HepG2 (cell line): ENCODE results near the gene PPP4R2. TPM values are rescaled to one million over a fixed set of nuclear protein-coding genes. Genes with fewer than 3 reads are reported as not detected.

Source experiments
- CTCF ChIP-seq: sonication (generic); formaldehyde crosslinking; IDR thresholded peaks from 2 replicates; pipeline ENCODE4 v1.5.0; 2020; ENCODE audit warnings: mild to moderate bottlenecking, missing genetic modification reagents, moderate library complexity
- HES4 ChIP-seq: sonication (generic); formaldehyde crosslinking; IDR thresholded peaks from 2 replicates; pipeline ENCODE4 v1.9.0; 2021; ENCODE audit warnings: mild to moderate bottlenecking, missing genetic modification reagents, borderline replicate concordance
- HIVEP1 ChIP-seq: sonication (generic); formaldehyde crosslinking; IDR thresholded peaks from 2 replicates; pipeline ENCODE4 v1.4.0; 2020; ENCODE audit warnings: mild to moderate bottlenecking, missing genetic modification reagents
- HNF1A ChIP-seq, 2 experiments: sonication (generic) in 1 of 2; formaldehyde crosslinking in 1 of 2; IDR thresholded peaks; 2 replicates each; pipeline versions ENCODE4 v1.4.0 to v1.6.1; 2016 to 2020; ENCODE audit warnings: borderline replicate concordance in 1 of 2, low read depth in 1 of 2, mild to moderate bottlenecking in 1 of 2, missing genetic modification reagents in 1 of 2
- KLF9 ChIP-seq: IDR thresholded peaks from 2 replicates; pipeline ENCODE4 v1.6.1; 2016; ENCODE audit warnings: low read depth
- MAX ChIP-seq: IDR thresholded peaks from 2 replicates; pipeline ENCODE4 v1.6.1; 2012; ENCODE audit warnings: inconsistent platforms
- POLR2A ChIP-seq, 2 experiments: IDR thresholded peaks; 2 replicates each; pipeline ENCODE4 v1.6.1; 2011; ENCODE audit warnings: low read depth in 2 of 2, low read length in 2 of 2, mild to moderate bottlenecking in 1 of 2, moderate library complexity in 1 of 2; ENCODE audit not compliant: insufficient read depth in 1 of 2
- PRMT3 ChIP-seq: sonication (generic); formaldehyde crosslinking; IDR thresholded peaks from 2 replicates; pipeline ENCODE4 v1.8.1; 2022; ENCODE audit warnings: low read depth, mild to moderate bottlenecking, moderate library complexity, missing genetic modification reagents, borderline replicate concordance
- RNF2 ChIP-seq: fragments of 450-650 bp; conservative IDR thresholded peaks from 2 replicates; pipeline ENCODE4 v1.6.1; 2016; ENCODE audit warnings: low read depth
- SIX1 ChIP-seq: sonication (generic); formaldehyde crosslinking; IDR thresholded peaks from 2 replicates; pipeline ENCODE4 v1.4.0; 2020; ENCODE audit warnings: missing genetic modification reagents, borderline replicate concordance
- SIX4 ChIP-seq: sonication (generic); formaldehyde crosslinking; IDR thresholded peaks from 2 replicates; pipeline ENCODE4 v1.4.0; 2020; ENCODE audit warnings: missing genetic modification reagents
- SSRP1 ChIP-seq: IDR thresholded peaks from 2 replicates; pipeline ENCODE4 v1.6.1; 2016; ENCODE audit warnings: control low read depth
- THYN1 ChIP-seq: sonication (generic); formaldehyde crosslinking; IDR thresholded peaks from 2 replicates; pipeline ENCODE4 v1.8.1; 2023; ENCODE audit warnings: low read depth, mild to moderate bottlenecking, moderate library complexity, missing genetic modification reagents, borderline replicate concordance
- ZNF143 ChIP-seq: sonication (generic); formaldehyde crosslinking; IDR thresholded peaks from 2 replicates; pipeline ENCODE4 v1.4.0; 2020; ENCODE audit warnings: missing genetic modification reagents
- ZNF180 ChIP-seq: sonication (generic); formaldehyde crosslinking; IDR thresholded peaks from 2 replicates; pipeline ENCODE4 v1.4.0; 2020; ENCODE audit warnings: low read depth, missing genetic modification reagents, borderline replicate concordance
- ZNF326 ChIP-seq: sonication (generic); formaldehyde crosslinking; IDR thresholded peaks from 2 replicates; pipeline ENCODE4 v1.4.0; 2020; ENCODE audit warnings: missing genetic modification reagents, borderline replicate concordance
- ZNF350 ChIP-seq: sonication (generic); formaldehyde crosslinking; IDR thresholded peaks from 2 replicates; pipeline ENCODE4 v1.4.0; 2020; ENCODE audit warnings: mild to moderate bottlenecking, low read depth, missing genetic modification reagents, borderline replicate concordance
- ZNF362 ChIP-seq: sonication (generic); formaldehyde crosslinking; IDR thresholded peaks from 2 replicates; pipeline ENCODE4 v1.4.0; 2020; ENCODE audit warnings: missing genetic modification reagents, mild to moderate bottlenecking, borderline replicate concordance
- ZNF441 ChIP-seq: sonication (generic); formaldehyde crosslinking; IDR thresholded peaks from 2 replicates; pipeline ENCODE4 v1.7.0; 2021; ENCODE audit warnings: missing genetic modification reagents, borderline replicate concordance
- ZNF552 ChIP-seq: sonication (generic); formaldehyde crosslinking; IDR thresholded peaks from 2 replicates; pipeline ENCODE4 v1.9.0; 2022; ENCODE audit warnings: missing genetic modification reagents, mild to moderate bottlenecking, borderline replicate concordance
- ZNF577 ChIP-seq: sonication (generic); formaldehyde crosslinking; IDR thresholded peaks from 2 replicates; pipeline ENCODE4 v1.4.0; 2020; ENCODE audit warnings: mild to moderate bottlenecking, low read depth, missing genetic modification reagents, borderline replicate concordance
- ZNF773 ChIP-seq: sonication (generic); formaldehyde crosslinking; IDR thresholded peaks from 2 replicates; pipeline ENCODE4 v1.4.0; 2020; ENCODE audit warnings: missing genetic modification reagents, borderline replicate concordance
- ZNF782 ChIP-seq: sonication (generic); formaldehyde crosslinking; IDR thresholded peaks from 2 replicates; pipeline ENCODE4 v1.4.0; 2020; ENCODE audit warnings: missing genetic modification reagents, mild to moderate bottlenecking, borderline replicate concordance
- polyA plus RNA-seq, 8 experiments: library from polyadenylated mRNA; depleted of rRNA in 3 of 8; stranded (reverse) in 7 of 8; unstranded in 1 of 8; fragments of >200 nt; fragmentation: Illumina TruSeq in 4 of 8; extraction: Trizol in 4 of 8; gene quantifications; 2 replicates each; pipeline versions ENCODE4 v1.2.1 to v1.2.3, GENCODE V29; 2011 to 2016; ENCODE audit warnings: low read depth in 4 of 8, missing spikeins in 1 of 8, mixed read lengths in 1 of 8; ENCODE audit not compliant: insufficient read depth in 1 of 8
- total RNA-seq, 5 experiments: library from RNA; depleted of rRNA; stranded (reverse); fragments of >200 nt; fragmentation: Illumina TruSeq; extraction: Trizol; gene quantifications; 2 replicates each; pipeline ENCODE4 v1.2.3, GENCODE V29; 2016; ENCODE audit warnings: low read depth in 1 of 5

PPP4R2 gene
- total and polyA plus RNA-seq, 2 of the 13 experiments (the other 11 are each of a cell fraction or from before 2014, with no cell fraction given): 22.3 to 161 TPM

- TF ChIP-seq PRMT3 (CRISPR knock-in tag) (no peak), HES4 (CRISPR knock-in tag) (no peak), THYN1 (no peak), RNF2 (no peak), ZNF326 (CRISPR knock-in tag) (no peak), ZNF552 (no peak), ZNF180 (CRISPR knock-in tag) (no peak), ZNF362 (no peak), ZNF441 (no peak), ZNF143 (CRISPR knock-in tag) (no peak), ZNF782 (no peak), SIX1 (CRISPR knock-in tag) (no peak; the same call in 1 of the 2 replicates), ZNF577 (CRISPR knock-in tag) (no peak), ZNF773 (CRISPR knock-in tag) (no peak), CTCF (CRISPR knock-in tag) (no peak), HNF1A (IDR thresholded peaks at IDR 0.05; ENCODE audit: low read depth) (peak; percentile 54), HNF1A (CRISPR knock-in tag; IDR thresholded peaks at IDR 0.05; ENCODE audit: borderline replicate concordance) (peak; percentile 33; the same call in 1 of the 2 replicates), HIVEP1 (CRISPR knock-in tag) (peak; percentile 36; the same call in 1 of the 2 replicates), SIX4 (CRISPR knock-in tag) (peak; percentile 70), POLR2A (IDR thresholded peaks at IDR 0.05; ENCODE audit: insufficient read depth in 1 of 2, low read depth in 2 of 2, low read length in 2 of 2) (no peak), KLF9 (CRISPR knock-in tag) (0 out of 2 replicates have a peak, but pooled peaks have one; percentile 68), ZNF350 (CRISPR knock-in tag) (no peak; the same call in 1 of the 2 replicates), SSRP1 (CRISPR knock-in tag) (no peak; the same call in 1 of the 2 replicates), MAX (peak; percentile 68)
Measured at GRCh38 chr3:72953325-72953956, 43.2 kb upstream of the PPP4R2 start (continued).
